OCI-LY3 (cell line): ENCODE measurements around the gene COL4A6.
A peak's percentile ranks its signal among the peaks of the same experiment; 100 is the strongest.

Experiments
- H2AFZ ChIP-seq: fragments of 200-600, 300-600 bp; shearing (Covaris generic); 2 replicates; pipeline ENCODE4 v1.6.0; 2014; ENCODE audit warnings: antibody characterized with exemption, low read depth, low read length
- H3K27ac ChIP-seq: fragments of 200-600, 300-600 bp; sonication (generic); 2 replicates; pipeline ENCODE4 v1.5.1; 2014; ENCODE audit warnings: mild to moderate bottlenecking, low read length, moderate library complexity, mixed read lengths
- H3K27me3 ChIP-seq: fragments of 200-600, 300-600 bp; sonication (generic); 2 replicates; pipeline ENCODE4 v1.6.1; 2014; ENCODE audit warnings: low read depth, low read length, mixed read lengths
- H3K36me3 ChIP-seq: fragments of 200-600, 300-600 bp; sonication (generic); replicated peaks from 2 replicates; pipeline ENCODE3; 2014; ENCODE audit warnings: low read depth, low read length, mixed read lengths
- H3K4me1 ChIP-seq: fragments of 300-600, 200-600 bp; sonication (generic); 2 replicates; pipeline ENCODE4 v1.6.1; 2014; ENCODE audit warnings: low read length, mixed read lengths
- H3K4me2 ChIP-seq: fragments of 200-600, 300-600 bp; sonication (generic); 2 replicates; pipeline ENCODE4 v1.6.1; 2014; ENCODE audit warnings: low read length, mixed read lengths
- H3K4me3 ChIP-seq: fragments of 300-600, 200-600 bp; sonication (generic); 2 replicates; pipeline ENCODE4 v1.5.1; 2014; ENCODE audit warnings: antibody characterized with exemption, mild to moderate bottlenecking, low read length, moderate library complexity
- H3K79me2 ChIP-seq: fragments of 300-600, 200-600 bp; shearing (Covaris generic); 2 replicates; pipeline ENCODE4 v1.6.1; 2014; ENCODE audit warnings: mild to moderate bottlenecking, low read length, mixed read lengths
- H3K9ac ChIP-seq: fragments of 300-600, 200-600 bp; shearing (Covaris generic); 2 replicates; pipeline ENCODE4 v1.6.0; 2014; ENCODE audit warnings: mild to moderate bottlenecking, low read length, moderate library complexity
- H3K9me3 ChIP-seq: fragments of 200-600, 300-600 bp; shearing (Covaris generic); 2 replicates; pipeline ENCODE4 v1.6.1; 2014; ENCODE audit warnings: low read length, mixed read lengths; ENCODE audit not compliant: insufficient read depth
- H4K20me1 ChIP-seq: fragments of 200-600, 300-600 bp; sonication (generic); 2 replicates; pipeline ENCODE4 v1.6.1; 2016; ENCODE audit warnings: low read length, mixed read lengths; ENCODE audit not compliant: insufficient read depth
- CTCF ChIP-seq: fragments of 200-600, 300-600 bp; sonication (generic); IDR thresholded peaks from 2 replicates; pipeline ENCODE4 v1.5.1; 2014; ENCODE audit warnings: antibody characterized with exemption, low read length, low read depth
- EZH2phosphoT487 ChIP-seq: fragments of 200-600 bp; shearing (Covaris generic); IDR thresholded peaks from 2 replicates; pipeline ENCODE4 v1.6.1; 2018; ENCODE audit warnings: antibody characterized with exemption, mixed run types, low read depth

Gene COL4A6

GRCh38 chrX:108307132-108308085, 130.8 kb downstream of the COL4A6 start:
- H3K9ac ChIP-seq = no peak overlapping the region
- no peaks in the 10 kb centered on the region for H4K20me1 ChIP-seq
- peaks cover 18% of the 10 kb centered on the region for H3K4me1 ChIP-seq
- no peaks in the 10 kb centered on the region for H3K36me3 ChIP-seq
- H2AFZ ChIP-seq = no peak overlapping the region
- no peak overlapping the region for H3K27ac ChIP-seq
- no peaks in the 10 kb centered on the region for H3K9me3 ChIP-seq
- no peak overlapping the region for H3K4me2 ChIP-seq
- no peak overlapping the region for H3K4me3 ChIP-seq
- no peak for TF ChIP-seq EZH2phosphoT487
- TF ChIP-seq CTCF = no peak
- no peaks in the 10 kb centered on the region for H3K79me2 ChIP-seq
- H3K27me3 ChIP-seq = no peaks in the 10 kb centered on the region

GRCh38 chrX:108306086-108306485, 132.1 kb downstream of the COL4A6 start:
- Histone ChIP-seq H4K20me1 (no peaks in the 10 kb centered on the region), H3K36me3 (no peaks in the 10 kb centered on the region), H3K9ac (no peak overlapping the region), H3K4me3 (no peak overlapping the region), H3K4me1 (peaks cover 18% of the 10 kb centered on the region), H3K27me3 (no peaks in the 10 kb centered on the region), H3K79me2 (no peaks in the 10 kb centered on the region), H3K27ac (no peak overlapping the region), H3K9me3 (no peaks in the 10 kb centered on the region), H2AFZ (no peak overlapping the region), H3K4me2 (no peak overlapping the region)
- no peak for TF ChIP-seq CTCF
- no peak for TF ChIP-seq EZH2phosphoT487

GRCh38 chrX:108304757-108305156, 133.5 kb downstream of the COL4A6 start:
- no peak overlapping the region for H3K4me3 ChIP-seq
- H3K9me3 ChIP-seq = no peaks in the 10 kb centered on the region
- TF ChIP-seq CTCF (no peak), EZH2phosphoT487 (no peak)
- no peaks in the 10 kb centered on the region for H3K36me3 ChIP-seq
- H2AFZ ChIP-seq = no peak overlapping the region
- H3K4me2 ChIP-seq = 0 out of 2 replicates have a peak overlapping the region, but pooled peaks have one; percentile 62
- peaks cover 21% of the 10 kb centered on the region for H3K4me1 ChIP-seq
- H3K27me3 ChIP-seq = no peaks in the 10 kb centered on the region
- no peak overlapping the region for H3K9ac ChIP-seq
- no peak overlapping the region for H3K27ac ChIP-seq
- H4K20me1 ChIP-seq = no peaks in the 10 kb centered on the region
- H3K79me2 ChIP-seq = no peaks in the 10 kb centered on the region

GRCh38 chrX:108304210-108304609, 134.0 kb downstream of the COL4A6 start:
- Histone ChIP-seq H3K79me2 (no peaks in the 10 kb centered on the region), H3K9me3 (no peaks in the 10 kb centered on the region), H3K27me3 (no peaks in the 10 kb centered on the region), H4K20me1 (no peaks in the 10 kb centered on the region), H3K36me3 (no peaks in the 10 kb centered on the region), H2AFZ (no peak overlapping the region), H3K4me1 (peaks cover 26% of the 10 kb centered on the region), H3K9ac (no peak overlapping the region), H3K4me3 (peak overlapping the region; percentile 54), H3K4me2 (peak overlapping the region; percentile 62), H3K27ac (no peak overlapping the region)
- TF ChIP-seq EZH2phosphoT487 = no peak
- TF ChIP-seq CTCF = peak; percentile 79
